ENCODE measurements around the gene NDUFAF5.

GRCh38 chr20:13736436-13737191 lies 48.2 kb upstream of the NDUFAF5 start:
- TF ChIP-seq, protein P1, sequence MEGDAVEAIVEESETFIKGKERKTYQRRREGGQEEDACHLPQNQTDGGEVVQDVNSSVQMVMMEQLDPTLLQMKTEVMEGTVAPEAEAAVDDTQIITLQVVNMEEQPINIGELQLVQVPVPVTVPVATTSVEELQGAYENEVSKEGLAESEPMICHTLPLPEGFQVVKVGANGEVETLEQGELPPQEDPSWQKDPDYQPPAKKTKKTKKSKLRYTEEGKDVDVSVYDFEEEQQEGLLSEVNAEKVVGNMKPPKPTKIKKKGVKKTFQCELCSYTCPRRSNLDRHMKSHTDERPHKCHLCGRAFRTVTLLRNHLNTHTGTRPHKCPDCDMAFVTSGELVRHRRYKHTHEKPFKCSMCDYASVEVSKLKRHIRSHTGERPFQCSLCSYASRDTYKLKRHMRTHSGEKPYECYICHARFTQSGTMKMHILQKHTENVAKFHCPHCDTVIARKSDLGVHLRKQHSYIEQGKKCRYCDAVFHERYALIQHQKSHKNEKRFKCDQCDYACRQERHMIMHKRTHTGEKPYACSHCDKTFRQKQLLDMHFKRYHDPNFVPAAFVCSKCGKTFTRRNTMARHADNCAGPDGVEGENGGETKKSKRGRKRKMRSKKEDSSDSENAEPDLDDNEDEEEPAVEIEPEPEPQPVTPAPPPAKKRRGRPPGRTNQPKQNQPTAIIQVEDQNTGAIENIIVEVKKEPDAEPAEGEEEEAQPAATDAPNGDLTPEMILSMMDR (IDR thresholded peaks at IDR 0.05): no peak
- TF ChIP-seq POLR2A (IDR thresholded peaks at IDR 0.05) (no peak), EP300 (IDR thresholded peaks at IDR 0.05) (peak; percentile 83 to 85)

Measured in tibial nerve (tissue), 4 donors.